GM23338 (cell line): ENCODE data around the gene ARHGAP10. TPM values are rescaled to one million over a fixed set of nuclear protein-coding genes. Genes with fewer than 3 reads are reported as not detected.

ENCODE experiments used
- ATAC-seq: fragments of 200-7000 bp; cut with Tn5 transposase; 3 replicates; pipeline ENCODE4 v1.9.1; 2020
- DNase-seq: peaks from one replicate; pipeline ENCODE4 v3.0.0-alpha.2; 2015; ENCODE audit warnings: low spot score
- H2AFZ ChIP-seq: fragments of 200-600 bp; sonication (generic); 2 replicates; pipeline ENCODE4 v1.8.0; 2016; ENCODE audit warnings: antibody characterized with exemption, mild to moderate bottlenecking, moderate library complexity
- H3F3A ChIP-seq: fragments of 200-600 bp; sonication (generic); replicated peaks from 2 replicates; pipeline ENCODE4 v1.8.0; 2017; ENCODE audit warnings: antibody characterized with exemption, mixed run types, low read depth
- H3K27ac ChIP-seq: fragments of 200-600 bp; sonication (generic); 2 replicates; pipeline ENCODE4 v1.6.1; 2016; ENCODE audit warnings: low read depth
- H3K27me3 ChIP-seq: fragments of 200-600 bp; sonication (generic); 2 replicates; pipeline ENCODE4 v1.8.0; 2016; ENCODE audit warnings: mild to moderate bottlenecking, mixed run types, moderate library complexity; ENCODE audit not compliant: insufficient read depth
- H3K36me3 ChIP-seq: fragments of 200-600 bp; sonication (generic); 2 replicates; pipeline ENCODE4 v1.8.0; 2016; ENCODE audit warnings: mild to moderate bottlenecking; ENCODE audit not compliant: insufficient read depth
- H3K4me1 ChIP-seq: fragments of 200-600 bp; sonication (generic); 2 replicates; pipeline ENCODE4 v1.8.0; 2016; ENCODE audit warnings: mild to moderate bottlenecking, moderate library complexity; ENCODE audit not compliant: insufficient read depth
- H3K4me2 ChIP-seq: fragments of 200-600 bp; sonication (generic); 2 replicates; pipeline ENCODE4 v1.7.1; 2017; ENCODE audit warnings: mixed run types
- H3K4me3 ChIP-seq: fragments of 200-600 bp; sonication (generic); 2 replicates; pipeline ENCODE4 v1.6.1; 2016; ENCODE audit warnings: mixed run types
- H3K79me2 ChIP-seq: fragments of 200-600 bp; sonication (generic); replicated peaks from 2 replicates; pipeline ENCODE4 v1.8.0; 2017; ENCODE audit warnings: mild to moderate bottlenecking; ENCODE audit not compliant: insufficient read depth
- H3K9me2 ChIP-seq: fragments of 200-600 bp; sonication (generic); 2 replicates; pipeline ENCODE4 v1.8.0; 2017; ENCODE audit not compliant: insufficient read depth
- H4K20me1 ChIP-seq: fragments of 200-600 bp; sonication (generic); replicated peaks from 2 replicates; pipeline ENCODE4 v1.8.0; 2017; ENCODE audit warnings: mild to moderate bottlenecking; ENCODE audit not compliant: insufficient read depth
- H3K27ac Mint-ChIP-seq: 2 replicates; pipeline ENCODE4 v1.8.0; 2020; ENCODE audit warnings: inconsistent platforms, mild to moderate bottlenecking, moderate library complexity, mixed read lengths
- H3K27me3 Mint-ChIP-seq: 3 replicates; pipeline ENCODE4 v1.8.0; 2022; ENCODE audit warnings: low read depth, mild to moderate bottlenecking, moderate library complexity, mixed read lengths, inconsistent platforms; ENCODE audit not compliant: insufficient read depth, poor library complexity
- H3K36me3 Mint-ChIP-seq: 3 replicates; pipeline ENCODE4 v1.8.0; 2021; ENCODE audit warnings: low read depth, mild to moderate bottlenecking, inconsistent platforms, moderate library complexity, mixed read lengths
- H3K4me1 Mint-ChIP-seq: 3 replicates; pipeline ENCODE4 v1.8.0; 2020; ENCODE audit warnings: mild to moderate bottlenecking, inconsistent platforms, mixed read lengths
- H3K4me3 Mint-ChIP-seq: 3 replicates; pipeline ENCODE4 v1.8.0; 2021; ENCODE audit warnings: moderate library complexity, mild to moderate bottlenecking, inconsistent platforms, mixed read lengths
- H3K9me3 Mint-ChIP-seq: 3 replicates; pipeline ENCODE4 v1.8.0; 2020; ENCODE audit warnings: moderate library complexity, mild to moderate bottlenecking, inconsistent platforms, mixed read lengths
- CREB1 ChIP-seq: fragments of 250-450 bp; sonication (Bioruptor Pico); IDR thresholded peaks from 2 replicates; pipeline ENCODE4 v1.5.0; 2020; ENCODE audit warnings: low read depth, mild to moderate bottlenecking, moderate library complexity
- EZH2 ChIP-seq: fragments of 200-600 bp; sonication (generic); IDR thresholded peaks from one replicate; pipeline ENCODE4 v1.8.0; 2017; ENCODE audit warnings: antibody characterized with exemption, mild to moderate bottlenecking, low read depth; ENCODE audit not compliant: unreplicated experiment
- EZH2phosphoT487 ChIP-seq: fragments of 200-600 bp; sonication (generic); IDR thresholded peaks from one replicate; pipeline ENCODE4 v1.8.1; 2018; ENCODE audit warnings: antibody characterized with exemption; ENCODE audit not compliant: unreplicated experiment
- POLR2AphosphoS5 ChIP-seq: IDR thresholded peaks from 2 replicates; pipeline ENCODE4 v1.6.1; 2016; ENCODE audit warnings: antibody characterized with exemption, low read depth
- REST ChIP-seq: IDR thresholded peaks from one replicate; pipeline ENCODE4 v1.6.1; 2018; ENCODE audit warnings: antibody characterized with exemption; ENCODE audit not compliant: unreplicated experiment
- ZNF114 ChIP-seq: fragments of 250-450 bp; sonication (Bioruptor Pico); IDR thresholded peaks from 2 replicates; pipeline ENCODE4 v1.5.0; 2020; ENCODE audit warnings: mild to moderate bottlenecking, moderate library complexity
- ZNF331 ChIP-seq: fragments of 250-450 bp; sonication (Bioruptor Pico); IDR thresholded peaks from 2 replicates; pipeline ENCODE4 v1.5.0; 2020; ENCODE audit warnings: low read depth, mild to moderate bottlenecking, moderate library complexity
- ZNF462 ChIP-seq: fragments of 250-450 bp; sonication (Bioruptor Pico); IDR thresholded peaks from 2 replicates; pipeline ENCODE4 v1.5.0; 2020; ENCODE audit warnings: mild to moderate bottlenecking, moderate library complexity
- polyA plus RNA-seq: library from polyadenylated mRNA; unstranded; fragments of >200 nt; fragmentation: Nextera tagmentation; extraction: Ambion mirVana; gene quantifications from 2 replicates; pipeline ENCODE4 v1.2.1, GENCODE V29; 2016
- total RNA-seq: library from RNA; depleted of rRNA; stranded (reverse); fragments of >200 nt; shearing (Covaris generic); gene quantifications from 2 replicates; pipeline ENCODE4 v1.2.3, GENCODE V29; 2014

The ARHGAP10 gene
- total and polyA plus RNA-seq, 2 experiments from 2014 or later = 5.1 to 6.3 TPM

DNA sequence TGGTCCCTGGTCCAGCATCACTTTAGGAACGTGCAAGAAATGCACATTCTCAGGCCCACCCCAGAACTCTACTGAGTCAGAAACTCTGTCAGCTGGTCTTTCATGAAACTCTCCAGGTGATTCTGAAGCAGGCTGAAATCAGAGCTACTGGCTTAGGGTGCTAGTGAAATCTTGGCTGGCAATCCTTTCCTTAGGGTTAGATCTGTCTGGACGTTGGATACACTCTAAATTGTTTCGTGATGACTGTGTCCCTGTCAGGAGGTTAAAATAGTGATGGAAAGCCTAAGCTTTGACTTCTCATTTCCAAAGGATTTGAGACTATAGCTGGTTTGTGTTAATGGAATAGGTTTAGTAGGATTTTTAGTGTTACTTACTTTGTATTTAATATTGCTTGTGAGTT, 99.1 kb downstream of the ARHGAP10 start (continued):
- TF ChIP-seq ZNF462 (CRISPR knock-in tag) (no peak), POLR2AphosphoS5 (no peak), EZH2phosphoT487 (no peak), ZNF331 (CRISPR knock-in tag) (no peak)

- H3K4me1 Mint-ChIP-seq = peaks cover 31% of the 10 kb centered on the region
- no peak overlapping the region for H3K27ac ChIP-seq
- TF ChIP-seq ZNF114 (CRISPR knock-in tag) = no peak
- no peak for TF ChIP-seq CREB1 (CRISPR knock-in tag)
- TF ChIP-seq POLR2AphosphoS5 = no peak
- TF ChIP-seq EZH2phosphoT487 = no peak
- no peak for TF ChIP-seq REST
- TF ChIP-seq EZH2 = no peak
Measured at GRCh38 chr4:147831551-147832171, 99.8 kb downstream of the ARHGAP10 start.

More at GRCh38 chr4:147831551-147832171, 99.8 kb downstream of the ARHGAP10 start:
- Histone ChIP-seq H3K4me1 (peaks cover 20% of the 10 kb centered on the region), H4K20me1 (no peaks in the 10 kb centered on the region), H3K9me2 (no peaks in the 10 kb centered on the region), H2AFZ (no peak overlapping the region), H3F3A (no peaks in the 10 kb centered on the region), H3K79me2 (no peaks in the 10 kb centered on the region), H3K4me3 (no peak overlapping the region), H3K36me3 (no peaks in the 10 kb centered on the region), H3K27me3 (no peaks in the 10 kb centered on the region), H3K4me2 (no peak overlapping the region)
- H3K27ac Mint-ChIP-seq = no peak overlapping the region
- no peak for ATAC-seq
- DNase-seq = no peak
- H3K36me3 Mint-ChIP-seq = no peaks in the 10 kb centered on the region; the same call in 2 of the 3 replicates
- no peaks in the 10 kb centered on the region for H3K9me3 Mint-ChIP-seq
- H3K4me3 Mint-ChIP-seq = no peak overlapping the region
- H3K27me3 Mint-ChIP-seq = no peaks in the 10 kb centered on the region
